Panc1 (cell line): ENCODE data around the gene RPS19BP1.

ENCODE experiments used
- CTCF ChIP-seq: fragments of 450-650 bp; IDR thresholded peaks from 2 replicates; pipeline ENCODE4 v1.5.1; 2017; ENCODE audit warnings: mild to moderate bottlenecking
- REST ChIP-seq, 2 experiments: IDR thresholded peaks; 2 replicates each; pipeline ENCODE4 v1.6.1; 2011 to 2012; ENCODE audit warnings: low read depth in 2 of 2, control low read depth in 1 of 2, low read length in 1 of 2, mild to moderate bottlenecking in 1 of 2, moderate library complexity in 1 of 2; ENCODE audit not compliant: insufficient read depth in 1 of 2

- no peak for TF ChIP-seq CTCF
- no peak for TF ChIP-seq REST (IDR thresholded peaks at IDR 0.05; ENCODE audit: insufficient read depth in 1 of 2, low read depth in 2 of 2, low read length in 1 of 2)
These were observed 38.1 kb upstream of the RPS19BP1 start, which contains the start of gene CACNA1I for GRCh38 chr22:39570665-39571064.
